Immature natural killer cell (primary cell): ENCODE data around the gene C11orf68. TPM values are rescaled to one million over a fixed set of nuclear protein-coding genes. Genes with fewer than 3 reads are reported as not detected.
A peak's percentile ranks its signal among the peaks of the same experiment; 100 is the strongest.

Experiments used
- DNase-seq, 3 donors: peaks; one replicate each; pipeline ENCODE4 v3.0.0; 2022; ENCODE audit warnings: mixed read lengths in 1 of 3
- H3K27ac Mint-ChIP-seq, 6 donors: one replicate each; pipeline ENCODE4 v1.8.0; 2020; ENCODE audit warnings: mixed read lengths in 6 of 6, mild to moderate bottlenecking in 5 of 6, inconsistent platforms in 4 of 6, moderate library complexity in 3 of 6
- H3K27me3 Mint-ChIP-seq, 3 donors: one replicate each; pipeline ENCODE4 v1.8.0; 2020 to 2021; ENCODE audit warnings: low read depth in 3 of 3, mild to moderate bottlenecking in 3 of 3, mixed read lengths in 3 of 3, moderate library complexity in 3 of 3, inconsistent platforms in 1 of 3
- H3K36me3 Mint-ChIP-seq, 3 donors: one replicate each; pipeline ENCODE4 v1.8.0; 2020; ENCODE audit warnings: mixed read lengths in 3 of 3, inconsistent platforms in 2 of 3, mild to moderate bottlenecking in 2 of 3
- H3K4me1 Mint-ChIP-seq, 2 donors: one replicate each; pipeline ENCODE4 v1.8.0; 2020; ENCODE audit warnings: inconsistent platforms in 2 of 2, mild to moderate bottlenecking in 2 of 2, mixed read lengths in 2 of 2, moderate library complexity in 1 of 2
- H3K4me3 Mint-ChIP-seq, 5 donors: one replicate each; pipeline ENCODE4 v1.8.0; 2020; ENCODE audit warnings: mild to moderate bottlenecking in 5 of 5, mixed read lengths in 5 of 5, inconsistent platforms in 3 of 5, moderate library complexity in 3 of 5
- H3K9me3 Mint-ChIP-seq, 6 donors: one replicate each; pipeline ENCODE4 v1.8.0; 2020; ENCODE audit warnings: mild to moderate bottlenecking in 6 of 6, mixed read lengths in 6 of 6, inconsistent platforms in 4 of 6, moderate library complexity in 3 of 6
- polyA plus RNA-seq, 3 donors: library from polyadenylated mRNA; unstranded; fragments of 300-500 nt; fragmentation: Illumina TruSeq; gene quantifications; one replicate each; pipeline ENCODE4 v1.2.3, GENCODE V29; 2021

Gene C11orf68
- polyA plus RNA-seq, 3 donors from 2014 or later, result 45.7 to 84.5 (median 60.4) TPM

GRCh38 chr11:65917077-65917433 is 1.8 kb downstream of the C11orf68 start:
- H3K4me1 Mint-ChIP-seq, result peaks cover 32 to 43% of the 10 kb centered on the region in 2 donors

GRCh38 chr11:65916391-65916790 is 2.5 kb downstream of the C11orf68 start:
- peaks cover 32 to 40% of the 10 kb centered on the region in 2 donors for H3K4me1 Mint-ChIP-seq
- no peaks in the 10 kb centered on the region for H3K9me3 Mint-ChIP-seq
- no peak for DNase-seq
- peak overlapping the region; percentile 53 to 90 (median 88) for H3K4me3 Mint-ChIP-seq
- H3K27ac Mint-ChIP-seq, result peak overlapping the region in 4 of 6 donors; percentile 3 to 70 (median 46)
- H3K36me3 Mint-ChIP-seq, result peaks cover 0 to 4% (median 0%) of the 10 kb centered on the region in 3 donors
- H3K27me3 Mint-ChIP-seq, result peaks cover 2 to 13% (median 9%) of the 10 kb centered on the region in 3 donors

More at GRCh38 chr11:65917077-65917433, 1.8 kb downstream of the C11orf68 start:
- Mint-ChIP-seq H3K27ac (peak overlapping the region; percentile 34 to 71 (median 58)), H3K36me3 (peaks cover 0 to 5% (median under 1%) of the 10 kb centered on the region in 3 donors), H3K27me3 (peaks cover 2 to 13% (median 9%) of the 10 kb centered on the region in 3 donors), H3K9me3 (peaks cover 0 to 1% (median 0%) of the 10 kb centered on the region in 6 donors), H3K4me3 (peak overlapping the region; percentile 53 to 90 (median 88))
- no peak for DNase-seq

GRCh38 chr11:65915821-65916251 is 3.0 kb downstream of the C11orf68 start:
- peaks cover 31 to 39% of the 10 kb centered on the region in 2 donors for H3K4me1 Mint-ChIP-seq
- H3K4me3 Mint-ChIP-seq, result peak overlapping the region in 1 of 5 donors; percentile 89
- DNase-seq, result no peak
- no peaks in the 10 kb centered on the region for H3K9me3 Mint-ChIP-seq
- H3K36me3 Mint-ChIP-seq, result peaks cover 0 to 4% (median 0%) of the 10 kb centered on the region in 3 donors
- peaks cover 2 to 13% (median 9%) of the 10 kb centered on the region in 3 donors for H3K27me3 Mint-ChIP-seq
- no peak overlapping the region for H3K27ac Mint-ChIP-seq

GRCh38 chr11:65915101-65915820 is 3.6 kb downstream of the C11orf68 start:
- Mint-ChIP-seq H3K27me3 (peaks cover 2 to 11% (median 9%) of the 10 kb centered on the region in 3 donors), H3K9me3 (no peaks in the 10 kb centered on the region), H3K36me3 (peaks cover 0 to 4% (median 0%) of the 10 kb centered on the region in 3 donors), H3K27ac (peak overlapping the region in 3 of 6 donors; percentile 26 to 77 (median 52)), H3K4me3 (peak overlapping the region in 1 of 5 donors; percentile 15), H3K4me1 (peaks cover 26 to 33% of the 10 kb centered on the region in 2 donors)
- DNase-seq, result no peak

- DNase-seq, result no peak
- H3K27ac Mint-ChIP-seq, result no peak overlapping the region
These were observed 6.0 kb downstream of the C11orf68 start for GRCh38 chr11:65912845-65913244.

GRCh38 chr11:65911682-65912568 is 6.9 kb downstream of the C11orf68 start:
- H3K27ac Mint-ChIP-seq, result no peak overlapping the region

More at GRCh38 chr11:65912845-65913244, 6.0 kb downstream of the C11orf68 start:
- Mint-ChIP-seq H3K4me1 (peaks cover 22 to 27% of the 10 kb centered on the region in 2 donors), H3K4me3 (no peak overlapping the region), H3K27me3 (peaks cover 2 to 5% (median 3%) of the 10 kb centered on the region in 3 donors), H3K9me3 (no peaks in the 10 kb centered on the region), H3K36me3 (peaks cover 0 to 4% (median 0%) of the 10 kb centered on the region in 3 donors)

GRCh38 chr11:65907878-65908277 is 11.0 kb downstream of the C11orf68 start:
- H3K4me1 Mint-ChIP-seq, result peaks cover 0 to 4% of the 10 kb centered on the region in 2 donors
- no peaks in the 10 kb centered on the region for H3K36me3 Mint-ChIP-seq
- H3K27me3 Mint-ChIP-seq, result peaks cover 3 to 8% (median 5%) of the 10 kb centered on the region in 3 donors
- H3K27ac Mint-ChIP-seq, result no peak overlapping the region
- no peak for DNase-seq
- no peaks in the 10 kb centered on the region for H3K9me3 Mint-ChIP-seq
- H3K4me3 Mint-ChIP-seq, result no peak overlapping the region

More at GRCh38 chr11:65911682-65912568, 6.9 kb downstream of the C11orf68 start:
- H3K9me3 Mint-ChIP-seq, result no peaks in the 10 kb centered on the region
- peaks cover 0 to 2% (median 0%) of the 10 kb centered on the region in 3 donors for H3K36me3 Mint-ChIP-seq
- H3K4me3 Mint-ChIP-seq, result no peak overlapping the region
- peaks cover 18 to 22% of the 10 kb centered on the region in 2 donors for H3K4me1 Mint-ChIP-seq
- H3K27me3 Mint-ChIP-seq, result peaks cover 2 to 5% (median 3%) of the 10 kb centered on the region in 3 donors
- no peak for DNase-seq

GRCh38 chr11:65906602-65907001 is 12.3 kb downstream of the C11orf68 start:
- Mint-ChIP-seq H3K4me3 (no peak overlapping the region), H3K4me1 (peaks cover 9 to 13% of the 10 kb centered on the region in 2 donors), H3K36me3 (no peaks in the 10 kb centered on the region), H3K27me3 (peaks cover 8 to 19% (median 8%) of the 10 kb centered on the region in 3 donors), H3K27ac (no peak overlapping the region), H3K9me3 (no peaks in the 10 kb centered on the region)
- DNase-seq, result no peak

- Mint-ChIP-seq H3K36me3 (no peaks in the 10 kb centered on the region), H3K4me1 (peaks cover 23 to 25% of the 10 kb centered on the region in 2 donors), H3K9me3 (no peaks in the 10 kb centered on the region), H3K27me3 (peaks cover 5 to 23% (median 8%) of the 10 kb centered on the region in 3 donors), H3K4me3 (no peak overlapping the region), H3K27ac (peak overlapping the region in 4 of 6 donors; percentile 1 to 56 (median 50))
- no peak for DNase-seq
These were observed 15.1 kb downstream of the C11orf68 start for GRCh38 chr11:65903715-65904114.

GRCh38 chr11:65903068-65903481 is 15.8 kb downstream of the C11orf68 start:
- H3K4me3 Mint-ChIP-seq, result no peak overlapping the region
- no peaks in the 10 kb centered on the region for H3K9me3 Mint-ChIP-seq
- DNase-seq, result no peak
- peak overlapping the region in 4 of 6 donors; percentile 55 to 97 (median 90) for H3K27ac Mint-ChIP-seq
- H3K27me3 Mint-ChIP-seq, result peaks cover 5 to 23% (median 8%) of the 10 kb centered on the region in 3 donors
- peaks cover 24 to 28% of the 10 kb centered on the region in 2 donors for H3K4me1 Mint-ChIP-seq
- H3K36me3 Mint-ChIP-seq, result no peaks in the 10 kb centered on the region

GRCh38 chr11:65900899-65901180 is 18.0 kb downstream of the C11orf68 start:
- no peaks in the 10 kb centered on the region for H3K36me3 Mint-ChIP-seq
- peak overlapping the region; percentile 64 to 79 (median 67) for H3K4me3 Mint-ChIP-seq
- peaks cover 7 to 28% (median 11%) of the 10 kb centered on the region in 3 donors for H3K27me3 Mint-ChIP-seq

GRCh38 chr11:65900125-65900898 is 18.6 kb downstream of the C11orf68 start, which contains the start of gene FOSL1:
Gene FOSL1 (minus strand): TSS chr11:65900388. CDS start chr11:65900339, 49 bp downstream.
- peak within 1 kb of the TSS; percentile 84 to 97 (median 92) for H3K27ac Mint-ChIP-seq
- peaks cover 7 to 29% (median 11%) of the 10 kb centered on the region in 3 donors for H3K27me3 Mint-ChIP-seq
- no peaks in the 10 kb centered on the region for H3K9me3 Mint-ChIP-seq
- H3K36me3 Mint-ChIP-seq, result no peaks in the 10 kb centered on the region
- H3K4me3 Mint-ChIP-seq, result peak within 1 kb of the TSS; percentile 64 to 79 (median 67)
- peaks cover 32 to 37% of the 10 kb centered on the region in 2 donors for H3K4me1 Mint-ChIP-seq
- DNase-seq, result peak; percentile 85 to 87 (median 87)

More at GRCh38 chr11:65900899-65901180, 18.0 kb downstream of the C11orf68 start:
- peak overlapping the region; percentile 84 to 97 (median 92) for H3K27ac Mint-ChIP-seq
- H3K4me1 Mint-ChIP-seq, result peaks cover 30 to 33% of the 10 kb centered on the region in 2 donors
- no peak for DNase-seq
- no peaks in the 10 kb centered on the region for H3K9me3 Mint-ChIP-seq
